Adrenal gland (tissue), 5 donors: ENCODE results near the gene LGALS13.

Source experiments
- POLR2A ChIP-seq, 2 donors: fragments of 450-650 bp; IDR thresholded peaks; one replicate each; pipeline ENCODE4 v1.6.1; 2017; ENCODE audit warnings: antibody characterized with exemption in 2 of 2, mild to moderate bottlenecking in 2 of 2, moderate library complexity in 1 of 2
- TF ChIP-seq, protein P1 (sequence below), 6 experiments: fragments of 450-650 bp in 4 of 6; fragments of 200-600 bp in 2 of 6; sonication (generic) in 1 of 6; IDR thresholded peaks; 1 replicate in 5 of 6; 2 replicates in 1 of 6; pipeline versions ENCODE4 v1.5.1 to v1.8.0; 2016 to 2021; ENCODE audit warnings: antibody characterized with exemption in 6 of 6, mild to moderate bottlenecking in 2 of 6, moderate library complexity in 1 of 6
- donor health status: DM: no; HTN: no; CAD: no.

DNA sequence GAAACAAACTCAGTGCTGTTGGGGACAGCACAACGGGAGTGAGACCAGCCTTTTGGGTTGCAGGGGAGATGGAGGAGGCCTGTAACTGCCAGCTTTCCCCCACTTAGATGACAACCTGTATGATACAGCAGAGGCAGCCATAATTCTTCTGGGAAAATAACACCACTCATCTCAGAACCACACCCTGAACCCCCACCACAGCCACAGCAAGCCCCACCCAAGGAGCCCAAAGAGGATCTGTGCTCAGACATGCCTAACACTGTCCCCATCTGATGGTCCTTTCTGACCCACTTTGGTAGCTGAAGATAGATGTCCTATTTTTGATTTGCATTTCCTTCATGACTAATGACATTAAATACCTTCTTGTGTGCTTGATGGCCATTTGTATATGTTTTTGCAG lies 15.4 kb downstream of the LGALS13 start:
- TF ChIP-seq, protein P1, sequence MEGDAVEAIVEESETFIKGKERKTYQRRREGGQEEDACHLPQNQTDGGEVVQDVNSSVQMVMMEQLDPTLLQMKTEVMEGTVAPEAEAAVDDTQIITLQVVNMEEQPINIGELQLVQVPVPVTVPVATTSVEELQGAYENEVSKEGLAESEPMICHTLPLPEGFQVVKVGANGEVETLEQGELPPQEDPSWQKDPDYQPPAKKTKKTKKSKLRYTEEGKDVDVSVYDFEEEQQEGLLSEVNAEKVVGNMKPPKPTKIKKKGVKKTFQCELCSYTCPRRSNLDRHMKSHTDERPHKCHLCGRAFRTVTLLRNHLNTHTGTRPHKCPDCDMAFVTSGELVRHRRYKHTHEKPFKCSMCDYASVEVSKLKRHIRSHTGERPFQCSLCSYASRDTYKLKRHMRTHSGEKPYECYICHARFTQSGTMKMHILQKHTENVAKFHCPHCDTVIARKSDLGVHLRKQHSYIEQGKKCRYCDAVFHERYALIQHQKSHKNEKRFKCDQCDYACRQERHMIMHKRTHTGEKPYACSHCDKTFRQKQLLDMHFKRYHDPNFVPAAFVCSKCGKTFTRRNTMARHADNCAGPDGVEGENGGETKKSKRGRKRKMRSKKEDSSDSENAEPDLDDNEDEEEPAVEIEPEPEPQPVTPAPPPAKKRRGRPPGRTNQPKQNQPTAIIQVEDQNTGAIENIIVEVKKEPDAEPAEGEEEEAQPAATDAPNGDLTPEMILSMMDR (IDR thresholded peaks at IDR 0.05): no peak
- no peak for TF ChIP-seq POLR2A (IDR thresholded peaks at IDR 0.05)
